Right lobe of liver (tissue), 4 donors: ENCODE measurements around the gene IL23R.

Source experiments
- CTCF ChIP-seq, 4 donors: fragments of 200-600 bp in 3 of 4; fragments of 450-650 bp in 1 of 4; IDR thresholded peaks; one replicate each; pipeline versions ENCODE4 v1.5.1 to v1.8.0; 2016 to 2022; ENCODE audit warnings: antibody characterized with exemption in 4 of 4, mild to moderate bottlenecking in 2 of 4
- POLR2A ChIP-seq: fragments of 450-650 bp; IDR thresholded peaks from one replicate; pipeline ENCODE4 v1.6.1; 2017; ENCODE audit warnings: antibody characterized with exemption, mild to moderate bottlenecking
- donor health status: DM: no; HTN: no; CAD: no.
- donor health status: DM: no; HTN: no; CAD: no.
- donor health status: DM: no; HTN: yes; CAD: no.

- TF ChIP-seq CTCF (IDR thresholded peaks at IDR 0.05) (no peak), POLR2A (no peak)
Measured at GRCh38 chr1:67261680-67262079, 95.4 kb downstream of the IL23R start.
